SK-N-MC (cell line): ENCODE measurements around the gene APOBEC3G.
"Not testable (repeated sequence)": the region's sequence is repeated elsewhere in the genome, so short reads cannot be mapped to it uniquely, and the experiment has no call there.

Experiments
- FOXP2 ChIP-seq: optimal IDR thresholded peaks from 2 replicates; pipeline ENCODE3; 2011; ENCODE audit warnings: mild to moderate bottlenecking, moderate library complexity; ENCODE audit not compliant: insufficient read depth; ENCODE audit errors: extremely low read length, control extremely low read depth
- POLR2AphosphoS5 ChIP-seq: IDR thresholded peaks from 2 replicates; pipeline ENCODE4 v1.6.1; 2012; ENCODE audit warnings: mild to moderate bottlenecking, low read depth, low read length, borderline replicate concordance

DNA sequence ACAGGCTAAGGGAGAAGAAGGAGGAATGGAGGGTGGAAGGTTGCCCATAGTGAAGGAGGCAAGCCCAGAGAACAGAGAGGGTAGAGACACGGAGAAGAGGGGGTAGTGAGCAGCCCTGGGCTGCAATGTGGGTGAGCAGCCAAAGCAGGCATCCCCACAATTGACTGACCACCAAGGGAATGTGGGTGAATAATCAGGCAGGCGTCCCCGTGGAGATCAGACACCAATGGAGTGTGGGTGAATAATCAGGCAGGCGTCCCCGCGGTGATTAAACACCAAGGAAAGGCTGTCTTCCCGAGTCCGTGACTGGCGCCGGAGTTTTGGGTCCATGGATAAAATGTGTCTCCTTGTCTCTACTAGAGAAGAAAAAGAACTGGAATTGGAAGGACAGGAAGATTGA lies 15.1 kb upstream of the APOBEC3G start:
- TF ChIP-seq POLR2AphosphoS5, FOXP2: not testable (repeated sequence)
